HepG2 (cell line): ENCODE measurements around the gene RAB17. TPM values are rescaled to one million over a fixed set of nuclear protein-coding genes. Genes with fewer than 3 reads are reported as not detected.
A peak's percentile ranks its signal among the peaks of the same experiment; 100 is the strongest.

Source experiments
- ATAC-seq: fragments of 200-7000 bp; cut with Tn5 transposase; 3 replicates; pipeline ENCODE4 v1.9.1; 2020; ENCODE audit warnings: mild to moderate bottlenecking, moderate library complexity
- BruUV-seq: library from RNA; stranded (reverse); fragments of 400-500 nt; replicated peaks from 2 replicates; lab custom pipeline; 2021; lab: Mats Ljungman, UMichigan
- CTCF ChIA-PET: fragments of 300-600 bp; formaldehyde crosslinking; extraction: SDS; loops from one replicate; lab custom pipeline; 2021; ENCODE audit warnings: low total read pairs, inconsistent platforms, low intra/inter-chr PET ratio; lab: Yijun Ruan, JAX
- POLR2A ChIA-PET: fragments of 350-600 bp; sonication (Branson Sonifier 250); formaldehyde crosslinking; loops from one replicate; lab custom pipeline; 2020; ENCODE audit warnings: antibody characterized with exemption, inconsistent platforms; lab: Yijun Ruan, JAX
- DNase-seq: peaks from one replicate; pipeline ENCODE4 v3.0.0-alpha.2; 2015; ENCODE audit warnings: low spot score
- FAIRE-seq: peaks from 3 replicates; lab custom pipeline; 2011; peaks lifted over from hg19 to GRCh38; lab: Jason Lieb, UNC
- H2AFZ ChIP-seq: one replicate; pipeline ENCODE4 v1.6.1; 2011; ENCODE audit warnings: low read length, inconsistent platforms
- H3K27ac ChIP-seq: fragments of 300-600 bp; 3 replicates; pipeline ENCODE4 v1.8.0; 2011; ENCODE audit warnings: mixed run types, mild to moderate bottlenecking, mixed read lengths, low read length, inconsistent platforms; ENCODE audit not compliant: insufficient read depth; ENCODE audit errors: extremely low read length
- H3K27me3 ChIP-seq, 2 experiments: fragments of 200-600 bp in 1 of 2; 2 replicates in 1 of 2; 3 replicates in 1 of 2; pipeline versions ENCODE4 v1.6.0 to v1.8.0; 2011; ENCODE audit warnings: low read length in 2 of 2, mild to moderate bottlenecking in 2 of 2, moderate library complexity in 2 of 2, inconsistent platforms in 1 of 2; ENCODE audit not compliant: insufficient read depth in 2 of 2, control insufficient read depth in 1 of 2
- H3K36me3 ChIP-seq, 2 experiments: fragments of 200-600 bp in 1 of 2; replicated peaks in 1 of 2; 2 replicates in 1 of 2; 3 replicates in 1 of 2; pipeline versions ENCODE4 v1.5.1 to v1.8.0; 2011; ENCODE audit warnings: low read length in 2 of 2, inconsistent platforms in 1 of 2; ENCODE audit not compliant: insufficient read depth in 2 of 2, control insufficient read depth in 1 of 2
- H3K4me1 ChIP-seq: 2 replicates; pipeline ENCODE4 v1.5.1; 2012; ENCODE audit warnings: low read length, inconsistent platforms; ENCODE audit not compliant: insufficient read depth
- H3K4me2 ChIP-seq: 2 replicates; pipeline ENCODE4 v1.6.0; 2011; ENCODE audit warnings: low read depth, low read length, inconsistent platforms
- H3K4me3 ChIP-seq, 3 experiments: fragments of 200-600 bp in 1 of 3; sonication (generic), shearing (Covaris generic) in 1 of 3; replicated peaks in 1 of 3; 2 replicates each; pipeline ENCODE4 v1.5.1; 2011 to 2016; ENCODE audit warnings: low read length in 3 of 3, inconsistent platforms in 2 of 3, low read depth in 2 of 3, mild to moderate bottlenecking in 2 of 3, control low read depth in 1 of 3, mixed read lengths in 1 of 3; ENCODE audit not compliant: insufficient read depth in 1 of 3
- H3K79me2 ChIP-seq: one replicate; pipeline ENCODE4 v1.6.1; 2011; ENCODE audit warnings: low read length, inconsistent platforms; ENCODE audit not compliant: insufficient read depth
- H3K9ac ChIP-seq: 2 replicates; pipeline ENCODE4 v1.6.0; 2011; ENCODE audit warnings: mild to moderate bottlenecking, low read depth, low read length, inconsistent platforms; ENCODE audit not compliant: insufficient read depth
- H3K9me3 ChIP-seq: 2 replicates; pipeline ENCODE4 v1.5.1; 2012; ENCODE audit warnings: mild to moderate bottlenecking, low read length
- H4K20me1 ChIP-seq: 2 replicates; pipeline ENCODE4 v1.6.0; 2011; ENCODE audit warnings: inconsistent platforms, mild to moderate bottlenecking, low read length, moderate library complexity; ENCODE audit not compliant: insufficient read depth
- CREB1 ChIP-seq, 2 experiments: fragments of 450-650 bp in 1 of 2; IDR thresholded peaks; 2 replicates each; pipeline ENCODE4 v1.6.1; 2016 to 2017; ENCODE audit warnings: control low read depth in 1 of 2, mild to moderate bottlenecking in 1 of 2, missing compliant biosample characterization in 1 of 2, missing genetic modification characterization in 1 of 2
- MAF1 ChIP-seq: sonication (generic); formaldehyde crosslinking; IDR thresholded peaks from 2 replicates; pipeline ENCODE4 v1.5.0; 2020; ENCODE audit warnings: missing genetic modification reagents, borderline replicate concordance
- NR3C1 ChIP-seq: sonication (generic); formaldehyde crosslinking; IDR thresholded peaks from 2 replicates; pipeline ENCODE4 v1.4.0; 2020; ENCODE audit warnings: missing genetic modification reagents
- SIX1 ChIP-seq: sonication (generic); formaldehyde crosslinking; IDR thresholded peaks from 2 replicates; pipeline ENCODE4 v1.4.0; 2020; ENCODE audit warnings: missing genetic modification reagents, borderline replicate concordance
- TAF15 ChIP-seq: fragments of 200-400 bp; formaldehyde crosslinking; IDR thresholded peaks from one replicate; pipeline ENCODE4 v1.6.1; 2018; ENCODE audit warnings: mild to moderate bottlenecking, low read depth, low read length; ENCODE audit not compliant: poor library complexity, severe bottlenecking
- TCF7 ChIP-seq: sonication (generic); IDR thresholded peaks from 2 replicates; pipeline ENCODE4 v1.6.1; 2016; ENCODE audit warnings: antibody characterized with exemption, low read depth
- TOPORS ChIP-seq: sonication (generic); formaldehyde crosslinking; IDR thresholded peaks from 2 replicates; pipeline ENCODE4 v1.8.0; 2023; ENCODE audit warnings: mild to moderate bottlenecking, missing genetic modification reagents
- ZIK1 ChIP-seq: sonication (generic); formaldehyde crosslinking; IDR thresholded peaks from 2 replicates; pipeline ENCODE4 v1.5.0; 2020; ENCODE audit warnings: mild to moderate bottlenecking, low read depth, missing genetic modification reagents, borderline replicate concordance
- ZMYM2 ChIP-seq: sonication (generic); formaldehyde crosslinking; IDR thresholded peaks from 2 replicates; pipeline ENCODE4 v1.8.0; 2022; ENCODE audit warnings: mild to moderate bottlenecking, missing genetic modification reagents
- ZNF225 ChIP-seq: sonication (generic); formaldehyde crosslinking; IDR thresholded peaks from 2 replicates; pipeline ENCODE4 v1.4.0; 2020; ENCODE audit warnings: mild to moderate bottlenecking, missing genetic modification reagents
- ZNF382 ChIP-seq: sonication (generic); formaldehyde crosslinking; IDR thresholded peaks from 2 replicates; pipeline ENCODE4 v1.5.0; 2020; ENCODE audit warnings: missing genetic modification reagents, mild to moderate bottlenecking, borderline replicate concordance
- ZNF558 ChIP-seq: sonication (generic); formaldehyde crosslinking; IDR thresholded peaks from 2 replicates; pipeline ENCODE4 v1.9.0; 2022; ENCODE audit warnings: mild to moderate bottlenecking, missing genetic modification reagents, borderline replicate concordance
- ZNF775 ChIP-seq: sonication (generic); formaldehyde crosslinking; IDR thresholded peaks from 2 replicates; pipeline ENCODE4 v1.4.0; 2020; ENCODE audit warnings: missing genetic modification reagents, mild to moderate bottlenecking, moderate library complexity, borderline replicate concordance
- ZNF782 ChIP-seq: sonication (generic); formaldehyde crosslinking; IDR thresholded peaks from 2 replicates; pipeline ENCODE4 v1.4.0; 2020; ENCODE audit warnings: missing genetic modification reagents, mild to moderate bottlenecking, borderline replicate concordance
- WGBS: methylation state at CpG from one replicate; pipeline ENCODE4 v1.1.6; 2017; ENCODE audit warnings: low lambda C conversion rate; 5-methylcytosine and 5-hydroxymethylcytosine counted together
- in situ Hi-C: cut with HindIII; loops from 2 replicates; pipeline ENCODE4 v1.10.0; 2017; ENCODE audit warnings: low pct_unique_long_range_greater_than_20kb; ENCODE audit not compliant: extremely low pct_ligation_motif_present
- intact Hi-C: fragments of 100-400 bp; cut with micrococcal nuclease; formaldehyde crosslinking; loops from one replicate; pipeline ENCODE4 v1.10.0; 2022; ENCODE audit not compliant: unreplicated experiment
- polyA plus RNA-seq, 8 experiments: library from polyadenylated mRNA; depleted of rRNA in 3 of 8; stranded (reverse) in 7 of 8; unstranded in 1 of 8; fragments of >200 nt; fragmentation: Illumina TruSeq in 4 of 8; extraction: Trizol in 4 of 8; gene quantifications; 2 replicates each; pipeline versions ENCODE4 v1.2.1 to v1.2.3, GENCODE V29; 2011 to 2016; ENCODE audit warnings: low read depth in 4 of 8, missing spikeins in 1 of 8, mixed read lengths in 1 of 8; ENCODE audit not compliant: insufficient read depth in 1 of 8
- total RNA-seq, 5 experiments: library from RNA; depleted of rRNA; stranded (reverse); fragments of >200 nt; fragmentation: Illumina TruSeq; extraction: Trizol; gene quantifications; 2 replicates each; pipeline ENCODE4 v1.2.3, GENCODE V29; 2016; ENCODE audit warnings: low read depth in 1 of 5
- TF ChIP-seq, protein P1 (sequence below): conservative IDR thresholded peaks from 2 replicates; pipeline ENCODE4 v1.6.1; 2018; ENCODE audit warnings: missing genetic modification reagents
- TF ChIP-seq, protein P2 (sequence below): sonication (generic); formaldehyde crosslinking; IDR thresholded peaks from 2 replicates; pipeline ENCODE4 v1.4.0; 2020; ENCODE audit warnings: missing genetic modification reagents, borderline replicate concordance
- TF ChIP-seq, protein P3 (sequence below): sonication (generic); formaldehyde crosslinking; IDR thresholded peaks from 2 replicates; pipeline ENCODE4 v1.5.0; 2020; ENCODE audit warnings: missing genetic modification reagents, mild to moderate bottlenecking, borderline replicate concordance
- TF ChIP-seq, protein P4 (sequence below): sonication (generic); formaldehyde crosslinking; IDR thresholded peaks from 2 replicates; pipeline ENCODE4 v1.4.0; 2020; ENCODE audit warnings: missing genetic modification reagents
- TF ChIP-seq, protein P5 (sequence below): sonication (generic); formaldehyde crosslinking; IDR thresholded peaks from 2 replicates; pipeline ENCODE4 v1.4.0; 2020; ENCODE audit warnings: missing genetic modification reagents

Gene RAB17
- total and polyA plus RNA-seq, 2 of the 13 experiments (the other 11 are each of a cell fraction or from before 2014, with no cell fraction given): 68.0 to 124 TPM

DNA sequence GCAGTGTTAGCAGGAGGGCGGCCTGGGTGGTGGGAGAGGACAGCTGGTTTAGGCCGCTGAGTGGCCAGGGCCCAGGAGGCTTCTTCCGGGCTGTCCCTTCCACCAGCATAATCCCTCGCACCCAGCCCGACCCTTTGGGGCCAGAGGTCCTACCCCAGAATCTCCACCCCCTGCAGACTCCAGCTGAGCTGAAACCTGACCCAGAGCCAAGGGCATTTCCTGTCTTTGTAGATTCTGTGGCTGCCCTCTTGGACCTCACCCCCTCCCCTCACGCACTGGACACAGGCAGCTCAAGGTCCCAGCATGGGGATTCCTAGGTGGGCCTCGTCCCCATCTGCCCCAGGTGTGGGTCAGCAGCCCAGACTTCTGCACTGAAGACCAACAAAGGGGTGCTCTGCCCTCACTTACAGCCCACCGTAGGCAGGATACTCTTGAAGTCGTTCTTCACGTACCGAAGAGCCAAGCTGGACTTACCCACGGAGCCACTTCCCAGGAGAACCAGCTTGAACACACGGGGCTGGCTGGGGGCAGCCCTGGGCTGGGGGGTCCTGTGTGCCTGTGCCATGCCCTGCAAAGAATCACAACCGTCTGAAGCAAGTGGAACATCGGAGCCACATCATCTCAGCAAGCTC is 4.8 kb downstream of the RAB17 start:
- no peaks in the 10 kb centered on the region for H3K9me3 ChIP-seq
- peaks cover 16% of the 10 kb centered on the region; the same call in 1 of the 2 replicates for H4K20me1 ChIP-seq
- no peak overlapping the region for H2AFZ ChIP-seq
- CTCF ChIA-PET: no interaction called here
- POLR2A ChIA-PET: interaction anchor here (1.3 kb wide), 2 partner anchors 9 to 38 kb away, joined by 3 to 5 read pairs; no protein-coding TSS in a partner anchor
- BruUV-seq: no TSS peak
- H3K79me2 ChIP-seq: peaks cover 53% of the 10 kb centered on the region
- H3K4me3 ChIP-seq: peak overlapping the region in 2 of 3 experiments; percentile 3 to 36; a peak in 2 of 6 replicates
- FAIRE-seq: peak; percentile 83
- H3K27ac ChIP-seq: peak overlapping the region; percentile 56
- peak overlapping the region; percentile 2; the same call in 1 of the 2 replicates for H3K9ac ChIP-seq
- H3K27me3 ChIP-seq: no peaks in the 10 kb centered on the region; a peak in 1 of 5 replicates
- peak; percentile 64 for ATAC-seq
- in situ Hi-C loops: no loop called here
- H3K4me1 ChIP-seq: peaks cover 94% of the 10 kb centered on the region
- DNase-seq: peak; percentile 84
- peaks cover 11 to 21% of the 10 kb centered on the region in 2 experiments; a peak in 4 of 5 replicates for H3K36me3 ChIP-seq
- 32% methylated on average over 12 of the region's 15 CpGs for WGBS
- intact Hi-C loops: no loop called here
- peak overlapping the region; percentile 87 for H3K4me2 ChIP-seq
- TF ChIP-seq, protein P1, sequence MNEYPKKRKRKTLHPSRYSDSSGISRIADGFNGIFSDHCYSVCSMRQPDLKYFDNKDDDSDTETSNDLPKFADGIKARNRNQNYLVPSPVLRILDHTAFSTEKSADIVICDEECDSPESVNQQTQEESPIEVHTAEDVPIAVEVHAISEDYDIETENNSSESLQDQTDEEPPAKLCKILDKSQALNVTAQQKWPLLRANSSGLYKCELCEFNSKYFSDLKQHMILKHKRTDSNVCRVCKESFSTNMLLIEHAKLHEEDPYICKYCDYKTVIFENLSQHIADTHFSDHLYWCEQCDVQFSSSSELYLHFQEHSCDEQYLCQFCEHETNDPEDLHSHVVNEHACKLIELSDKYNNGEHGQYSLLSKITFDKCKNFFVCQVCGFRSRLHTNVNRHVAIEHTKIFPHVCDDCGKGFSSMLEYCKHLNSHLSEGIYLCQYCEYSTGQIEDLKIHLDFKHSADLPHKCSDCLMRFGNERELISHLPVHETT (CRISPR knock-in tag): 0 out of 2 replicates have a peak, but pooled peaks have one; percentile 34
- TF ChIP-seq ZMYM2 (CRISPR knock-in tag): peak; percentile 97
- no peak for TF ChIP-seq TOPORS
- no peak for TF ChIP-seq ZNF382
- TF ChIP-seq, protein P2, sequence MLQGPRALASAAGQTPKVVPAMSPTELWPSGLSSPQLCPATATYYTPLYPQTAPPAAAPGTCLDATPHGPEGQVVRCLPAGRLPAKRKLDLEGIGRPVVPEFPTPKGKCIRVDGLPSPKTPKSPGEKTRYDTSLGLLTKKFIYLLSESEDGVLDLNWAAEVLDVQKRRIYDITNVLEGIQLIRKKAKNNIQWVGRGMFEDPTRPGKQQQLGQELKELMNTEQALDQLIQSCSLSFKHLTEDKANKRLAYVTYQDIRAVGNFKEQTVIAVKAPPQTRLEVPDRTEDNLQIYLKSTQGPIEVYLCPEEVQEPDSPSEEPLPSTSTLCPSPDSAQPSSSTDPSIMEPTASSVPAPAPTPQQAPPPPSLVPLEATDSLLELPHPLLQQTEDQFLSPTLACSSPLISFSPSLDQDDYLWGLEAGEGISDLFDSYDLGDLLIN: peak; percentile 60; the same call in 1 of the 2 replicates
- TF ChIP-seq TAF15: no peak
- TF ChIP-seq, protein P3, sequence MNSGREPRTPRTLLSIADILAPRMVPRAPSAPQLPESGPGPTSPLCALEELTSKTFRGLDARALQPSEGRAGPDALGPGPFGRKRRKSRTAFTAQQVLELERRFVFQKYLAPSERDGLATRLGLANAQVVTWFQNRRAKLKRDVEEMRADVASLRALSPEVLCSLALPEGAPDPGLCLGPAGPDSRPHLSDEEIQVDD (CRISPR knock-in tag): no peak; the same call in 1 of the 2 replicates
- no peak for TF ChIP-seq ZNF225
- TF ChIP-seq ZNF782 (CRISPR knock-in tag): peak; percentile 83; the same call in 1 of the 2 replicates
- TF ChIP-seq ZIK1 (CRISPR knock-in tag): peak; percentile 74
- no peak for TF ChIP-seq CREB1 (IDR thresholded peaks at IDR 0.05)
- TF ChIP-seq CREB1 (CRISPR knock-in tag; IDR thresholded peaks at IDR 0.05): no peak
- TF ChIP-seq TCF7: peak; percentile 67; the same call in 1 of the 2 replicates
- TF ChIP-seq, protein P4, sequence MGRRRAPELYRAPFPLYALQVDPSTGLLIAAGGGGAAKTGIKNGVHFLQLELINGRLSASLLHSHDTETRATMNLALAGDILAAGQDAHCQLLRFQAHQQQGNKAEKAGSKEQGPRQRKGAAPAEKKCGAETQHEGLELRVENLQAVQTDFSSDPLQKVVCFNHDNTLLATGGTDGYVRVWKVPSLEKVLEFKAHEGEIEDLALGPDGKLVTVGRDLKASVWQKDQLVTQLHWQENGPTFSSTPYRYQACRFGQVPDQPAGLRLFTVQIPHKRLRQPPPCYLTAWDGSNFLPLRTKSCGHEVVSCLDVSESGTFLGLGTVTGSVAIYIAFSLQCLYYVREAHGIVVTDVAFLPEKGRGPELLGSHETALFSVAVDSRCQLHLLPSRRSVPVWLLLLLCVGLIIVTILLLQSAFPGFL (CRISPR knock-in tag): no peak
- TF ChIP-seq, protein P5, sequence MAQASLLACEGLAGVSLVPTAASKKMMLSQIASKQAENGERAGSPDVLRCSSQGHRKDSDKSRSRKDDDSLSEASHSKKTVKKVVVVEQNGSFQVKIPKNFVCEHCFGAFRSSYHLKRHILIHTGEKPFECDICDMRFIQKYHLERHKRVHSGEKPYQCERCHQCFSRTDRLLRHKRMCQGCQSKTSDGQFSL (CRISPR knock-in tag): peak; percentile 66; the same call in 1 of the 2 replicates
- TF ChIP-seq ZNF775 (CRISPR knock-in tag): no peak
- TF ChIP-seq MAF1: peak; percentile 91
- TF ChIP-seq NR3C1: no peak
- TF ChIP-seq SIX1 (CRISPR knock-in tag): peak; percentile 99
- no peak for TF ChIP-seq ZNF558 (CRISPR knock-in tag)
